ENCODE measurements around the gene SCTR. TPM values are rescaled to one million over a fixed set of nuclear protein-coding genes. Genes with fewer than 3 reads are reported as not detected.

SCTR gene
- polyA plus RNA-seq, 3 donors, result not detected

- no peak for TF ChIP-seq CTCF (IDR thresholded peaks at IDR 0.05)
- intact Hi-C loops (cut with micrococcal nuclease), result no loop called here
- Mint-ChIP-seq H3K4me3 (no peak overlapping the region), H3K27ac (no peak overlapping the region), H3K4me1 (peaks cover 10% of the 10 kb centered on the region), H3K9me3 (peaks cover 0 to 2% (median 0%) of the 10 kb centered on the region in 7 donors), H3K27me3 (ENCODE audit: low read depth in 3 of 3) (peaks cover 0 to 14% (median 9%) of the 10 kb centered on the region in 3 donors), H3K36me3 (no peaks in the 10 kb centered on the region)
- Histone ChIP-seq H3K4me2 (replicated peaks; ENCODE audit: extremely low read depth, low read length, poor library complexity, severe bottlenecking) (no peak overlapping the region), H2AFZ (ENCODE audit: insufficient read depth, low read depth, low read length, poor library complexity, severe bottlenecking) (no peak overlapping the region), H4K20me1 (ENCODE audit: insufficient read depth, low read length) (no peaks in the 10 kb centered on the region), H3K27me3 (ENCODE audit: control insufficient read depth in 2 of 2, insufficient read depth in 2 of 2, low read length in 2 of 2) (no peaks in the 10 kb centered on the region), H3K4me1 (ENCODE audit: control insufficient read depth in 1 of 2, insufficient read depth in 2 of 2, low read length in 2 of 2) (no peaks in the 10 kb centered on the region), H3K36me3 (replicated peaks in 1 of 2; ENCODE audit: control insufficient read depth in 1 of 2, insufficient read depth in 2 of 2, low read length in 2 of 2) (no peaks in the 10 kb centered on the region), H3K4me3 (replicated peaks in 1 of 3; ENCODE audit: low read depth in 2 of 3, low read length in 3 of 3) (no peak overlapping the region), H3K9ac (ENCODE audit: insufficient read depth, low read length, poor library complexity, severe bottlenecking) (no peak overlapping the region), H3K27ac (ENCODE audit: low read depth in 1 of 2, low read length in 2 of 2) (no peak overlapping the region), H3K9me3 (replicated peaks in 1 of 2; ENCODE audit: control insufficient read depth in 1 of 2, insufficient read depth in 1 of 2, low read length in 2 of 2) (no peaks in the 10 kb centered on the region), H3K79me2 (ENCODE audit: insufficient read depth, low read length) (no peaks in the 10 kb centered on the region)
- no peak for DNase-seq
- 96% methylated on average over 11 of the region's 11 CpGs for WGBS (ENCODE audit: insufficient coverage)
These were observed 43.6 kb downstream of the SCTR start for GRCh38 chr2:119480718-119481142.

- intact Hi-C loops (cut with micrococcal nuclease), result no loop called here
- peaks cover 10% of the 10 kb centered on the region for H3K4me1 Mint-ChIP-seq
- peaks cover 0 to 12% (median 9%) of the 10 kb centered on the region in 3 donors for H3K27me3 Mint-ChIP-seq (ENCODE audit: low read depth in 3 of 3)
- no peak overlapping the region for H3K4me3 ChIP-seq (replicated peaks in 1 of 3; ENCODE audit: low read depth in 2 of 3, low read length in 3 of 3)
- no peak for DNase-seq
- H3K27ac ChIP-seq (ENCODE audit: low read depth in 1 of 2, low read length in 2 of 2), result no peak overlapping the region
- no peaks in the 10 kb centered on the region for H3K79me2 ChIP-seq (ENCODE audit: insufficient read depth, low read length)
- peaks cover 0 to 2% (median 0%) of the 10 kb centered on the region in 7 donors for H3K9me3 Mint-ChIP-seq
- H3K4me2 ChIP-seq (replicated peaks; ENCODE audit: extremely low read depth, low read length, poor library complexity, severe bottlenecking), result no peak overlapping the region
- H3K27ac Mint-ChIP-seq, result no peak overlapping the region
- no peaks in the 10 kb centered on the region for H3K27me3 ChIP-seq (ENCODE audit: control insufficient read depth in 2 of 2, insufficient read depth in 2 of 2, low read length in 2 of 2)
- no peak for TF ChIP-seq CTCF (IDR thresholded peaks at IDR 0.05)
- H2AFZ ChIP-seq (ENCODE audit: insufficient read depth, low read depth, low read length, poor library complexity, severe bottlenecking), result no peak overlapping the region
- H3K9me3 ChIP-seq (replicated peaks in 1 of 2; ENCODE audit: control insufficient read depth in 1 of 2, insufficient read depth in 1 of 2, low read length in 2 of 2), result no peaks in the 10 kb centered on the region
- no peaks in the 10 kb centered on the region for H3K36me3 ChIP-seq (replicated peaks in 1 of 2; ENCODE audit: control insufficient read depth in 1 of 2, insufficient read depth in 2 of 2, low read length in 2 of 2)
- no peaks in the 10 kb centered on the region for H3K36me3 Mint-ChIP-seq
- 94% methylated on average over 3 of the region's 5 CpGs for WGBS (ENCODE audit: insufficient coverage)
- no peak overlapping the region for H3K9ac ChIP-seq (ENCODE audit: insufficient read depth, low read length, poor library complexity, severe bottlenecking)
- no peak overlapping the region for H3K4me3 Mint-ChIP-seq
- H4K20me1 ChIP-seq (ENCODE audit: insufficient read depth, low read length), result no peaks in the 10 kb centered on the region
- no peaks in the 10 kb centered on the region for H3K4me1 ChIP-seq (ENCODE audit: control insufficient read depth in 1 of 2, insufficient read depth in 2 of 2, low read length in 2 of 2)
These were observed 44.1 kb downstream of the SCTR start for GRCh38 chr2:119480184-119480583.

Data from CD14-positive monocyte (primary cell).